Thoracic aorta (tissue), 2 donors: ENCODE measurements around the gene FAM117B. TPM values are rescaled to one million over a fixed set of nuclear protein-coding genes. Genes with fewer than 3 reads are reported as not detected.
"Not testable (repeated sequence)": the region's sequence is repeated elsewhere in the genome, so short reads cannot be mapped to it uniquely, and the experiment has no call there.

Experiments
- ATAC-seq: fragments of 150-250 bp; one replicate; pipeline ENCODE4 v1.8.0; 2017; ENCODE audit warnings: low read depth; ENCODE audit not compliant: insufficient number of reproducible peaks, low FRiP score
- DNase-seq: peaks from one replicate; pipeline ENCODE4 v3.0.0-alpha.2; 2020; ENCODE audit warnings: low spot score
- H3K27ac ChIP-seq, 2 donors: fragments of 200-600 bp; sonication (generic); 1 replicate in 1 of 2; 2 replicates in 1 of 2; pipeline ENCODE4 v1.5.1; 2016; ENCODE audit warnings: mild to moderate bottlenecking in 2 of 2, moderate library complexity in 2 of 2
- H3K27me3 ChIP-seq: fragments of 200-600 bp; sonication (generic); replicated peaks from 2 replicates; pipeline ENCODE4 v1.6.0; 2016; ENCODE audit warnings: mild to moderate bottlenecking; ENCODE audit not compliant: insufficient read depth
- H3K36me3 ChIP-seq: fragments of 200-600 bp; sonication (generic); one replicate; pipeline ENCODE4 v1.5.1; 2016
- H3K4me1 ChIP-seq, 2 donors: fragments of 200-600 bp; sonication (generic); 1 replicate in 1 of 2; 2 replicates in 1 of 2; pipeline versions ENCODE4 v1.5.1 to v1.6.0; 2016; ENCODE audit warnings: low read depth in 2 of 2, mild to moderate bottlenecking in 1 of 2; ENCODE audit not compliant: control insufficient read depth in 1 of 2
- H3K4me3 ChIP-seq: fragments of 200-600 bp; sonication (generic); 2 replicates; pipeline ENCODE4 v1.5.1; 2016; ENCODE audit warnings: mild to moderate bottlenecking
- H3K9me3 ChIP-seq: fragments of 200-600 bp; sonication (generic); 2 replicates; pipeline ENCODE4 v1.5.1; 2016
- total RNA-seq, 2 donors: library from RNA; depleted of rRNA; stranded (reverse); fragments of >200 nt; gene quantifications; one replicate each; pipeline versions ENCODE4 v1.1.0 to v1.2.3, GENCODE V29; 2016
- TF ChIP-seq, protein P1 (sequence below): fragments of 200-600 bp; sonication (generic); IDR thresholded peaks from one replicate; pipeline ENCODE4 v1.5.1; 2019; ENCODE audit warnings: antibody characterized with exemption

FAM117B gene
- total RNA-seq, 2 donors from 2014 or later: 5.3 to 5.6 TPM

- Histone ChIP-seq H3K27ac (no peak overlapping the region), H3K9me3 (no peaks in the 10 kb centered on the region), H3K36me3 (no peaks in the 10 kb centered on the region), H3K4me1 (no peaks in the 10 kb centered on the region), H3K27me3 (no peaks in the 10 kb centered on the region), H3K4me3 (no peak overlapping the region)
- TF ChIP-seq, protein P1, sequence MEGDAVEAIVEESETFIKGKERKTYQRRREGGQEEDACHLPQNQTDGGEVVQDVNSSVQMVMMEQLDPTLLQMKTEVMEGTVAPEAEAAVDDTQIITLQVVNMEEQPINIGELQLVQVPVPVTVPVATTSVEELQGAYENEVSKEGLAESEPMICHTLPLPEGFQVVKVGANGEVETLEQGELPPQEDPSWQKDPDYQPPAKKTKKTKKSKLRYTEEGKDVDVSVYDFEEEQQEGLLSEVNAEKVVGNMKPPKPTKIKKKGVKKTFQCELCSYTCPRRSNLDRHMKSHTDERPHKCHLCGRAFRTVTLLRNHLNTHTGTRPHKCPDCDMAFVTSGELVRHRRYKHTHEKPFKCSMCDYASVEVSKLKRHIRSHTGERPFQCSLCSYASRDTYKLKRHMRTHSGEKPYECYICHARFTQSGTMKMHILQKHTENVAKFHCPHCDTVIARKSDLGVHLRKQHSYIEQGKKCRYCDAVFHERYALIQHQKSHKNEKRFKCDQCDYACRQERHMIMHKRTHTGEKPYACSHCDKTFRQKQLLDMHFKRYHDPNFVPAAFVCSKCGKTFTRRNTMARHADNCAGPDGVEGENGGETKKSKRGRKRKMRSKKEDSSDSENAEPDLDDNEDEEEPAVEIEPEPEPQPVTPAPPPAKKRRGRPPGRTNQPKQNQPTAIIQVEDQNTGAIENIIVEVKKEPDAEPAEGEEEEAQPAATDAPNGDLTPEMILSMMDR: no peak
- no peak for DNase-seq
- no peak for ATAC-seq
Observed at GRCh38 chr2:202700075-202700901, 65.5 kb downstream of the FAM117B start.

GRCh38 chr2:202703091-202703490 is 68.3 kb downstream of the FAM117B start:
- H3K9me3 ChIP-seq: no peaks in the 10 kb centered on the region
- H3K36me3 ChIP-seq: no peaks in the 10 kb centered on the region
- H3K4me1 ChIP-seq: no peaks in the 10 kb centered on the region
- ATAC-seq (no peak), DNase-seq (no peak)
- no peak overlapping the region for H3K27ac ChIP-seq
- H3K4me3 ChIP-seq: no peak overlapping the region
- no peaks in the 10 kb centered on the region for H3K27me3 ChIP-seq
- TF ChIP-seq, protein P1: no peak

- Histone ChIP-seq H3K27ac (no peak overlapping the region), H3K36me3 (no peaks in the 10 kb centered on the region), H3K27me3 (no peaks in the 10 kb centered on the region), H3K9me3 (no peaks in the 10 kb centered on the region), H3K4me3 (no peak overlapping the region), H3K4me1 (no peaks in the 10 kb centered on the region)
- no peak for DNase-seq
- ATAC-seq: no peak
- TF ChIP-seq, protein P1: no peak
Observed at GRCh38 chr2:202704248-202704647, 69.5 kb downstream of the FAM117B start.

- Histone ChIP-seq H3K36me3 (no peaks in the 10 kb centered on the region), H3K27me3 (no peaks in the 10 kb centered on the region), H3K4me3 (no peak overlapping the region), H3K27ac (no peak overlapping the region), H3K9me3 (no peaks in the 10 kb centered on the region), H3K4me1 (no peaks in the 10 kb centered on the region)
- TF ChIP-seq, protein P1: no peak
- DNase-seq (no peak), ATAC-seq (no peak)
Observed at GRCh38 chr2:202705446-202706020, 70.8 kb downstream of the FAM117B start.

DNA sequence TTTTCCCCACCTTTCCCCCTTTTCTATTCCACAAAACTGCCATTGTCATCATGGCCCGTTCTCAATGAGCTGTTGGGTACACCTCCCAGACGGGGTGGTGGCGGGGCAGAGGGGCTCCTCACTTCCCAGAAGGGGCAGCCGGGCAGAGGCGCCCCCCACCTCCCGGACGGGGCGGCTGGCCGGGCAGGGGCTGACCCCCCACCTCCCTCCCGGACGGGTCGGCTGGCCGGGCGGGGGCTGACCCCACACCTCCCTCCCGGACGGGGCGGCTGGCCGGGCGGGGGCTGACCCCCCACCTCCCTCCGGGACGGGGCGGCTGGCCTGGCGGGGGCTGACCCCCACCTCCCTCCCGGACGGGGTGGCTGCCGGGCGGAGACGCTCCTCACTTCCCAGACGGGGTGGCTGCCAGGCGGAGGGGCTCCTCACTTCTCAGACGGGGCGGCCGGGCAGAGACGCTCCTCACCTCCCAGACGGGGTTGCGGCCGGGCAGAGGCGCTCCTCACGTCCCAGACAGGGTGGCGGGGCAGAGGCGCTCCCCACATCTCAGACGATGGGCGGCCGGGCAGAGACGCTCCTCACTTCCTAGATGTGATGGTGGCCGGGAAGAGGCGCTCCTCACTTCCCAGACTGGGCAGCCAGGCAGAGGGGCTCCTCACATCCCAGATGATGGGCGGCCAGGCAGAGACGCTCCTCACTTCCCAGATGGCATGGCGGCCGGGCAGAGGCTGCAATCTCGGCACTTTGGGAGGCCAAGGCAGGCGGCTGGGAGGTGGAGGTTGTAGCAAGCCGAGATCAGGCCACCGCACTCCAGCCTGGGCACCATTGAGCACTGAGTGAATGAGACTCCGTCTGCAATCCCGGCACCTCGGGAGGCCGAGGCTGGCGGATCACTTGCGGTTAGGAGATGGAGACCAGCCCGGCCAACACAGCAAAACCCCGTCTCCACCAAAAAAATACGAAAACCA is 80.5 kb downstream of the FAM117B start:
- H3K27me3 ChIP-seq, ATAC-seq, H3K4me3 ChIP-seq, H3K36me3 ChIP-seq, H3K27ac ChIP-seq, H3K4me1 ChIP-seq, DNase-seq: not testable (repeated sequence)
- peaks cover 21% of the 10 kb centered on the region for H3K9me3 ChIP-seq
